Erythroblast (primary cell): ENCODE results near the gene EHD2.

Experiments
- GATA1 ChIP-seq: IDR thresholded peaks from 2 replicates; pipeline ENCODE4 v1.6.1; 2011; ENCODE audit warnings: low read depth, mild to moderate bottlenecking, control low read depth, low read length, moderate library complexity
- POLR2A ChIP-seq: IDR thresholded peaks from 2 replicates; pipeline ENCODE4 v1.6.1; 2011; ENCODE audit warnings: mild to moderate bottlenecking, low read length

DNA sequence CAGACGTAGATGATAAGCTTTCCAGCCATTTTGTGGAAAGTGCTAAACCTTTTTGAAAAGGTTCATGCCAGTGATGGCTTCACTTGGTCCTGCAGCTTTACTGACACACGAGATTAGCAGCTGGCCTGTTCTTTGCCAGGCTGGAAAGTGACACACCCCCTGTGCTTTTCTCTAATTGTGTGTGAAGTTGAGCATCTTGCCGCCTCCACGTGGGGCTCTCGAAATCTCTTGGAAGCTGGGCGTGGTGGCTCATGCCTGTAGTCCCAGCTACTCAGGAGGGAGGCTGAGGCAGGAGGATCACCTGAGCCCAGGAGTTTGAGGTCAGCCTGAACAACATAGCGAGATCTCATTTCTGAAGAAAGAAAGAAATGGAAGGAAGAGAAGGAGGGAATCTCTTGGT lies 25.3 kb upstream of the EHD2 start:
- TF ChIP-seq POLR2A: no peak
- TF ChIP-seq GATA1: no peak
